Activated naive CD8-positive, alpha-beta T cell treated with anti-CD3 and anti-CD28 coated beads, Interleukin-2, amount 10 ng/mL, durations not matched to agents 7 days and 5 days (primary cell): ENCODE measurements around the gene NCOA7. TPM values are rescaled to one million over a fixed set of nuclear protein-coding genes. Genes with fewer than 3 reads are reported as not detected.
"Not testable (repeated sequence)": the region's sequence is repeated elsewhere in the genome, so short reads cannot be mapped to it uniquely, and the experiment has no call there.

ENCODE experiments used
- ATAC-seq: fragments of 150-1000 bp; cut with Tn5 transposase; one replicate; pipeline ENCODE4 v1.10.0; 2021; ENCODE audit warnings: low read depth, moderate library complexity
- POLR2A ChIA-PET: fragments of 350-600 bp; sonication (Branson Sonifier 250); formaldehyde crosslinking; loops from one replicate; lab custom pipeline; 2021; ENCODE audit warnings: antibody characterized with exemption; lab: Charles Lee
- DNase-seq: peaks from one replicate; pipeline ENCODE4 v3.0.0; 2021
- H3K27ac Mint-ChIP-seq: one replicate; pipeline ENCODE4 v1.8.0; 2022; ENCODE audit warnings: mild to moderate bottlenecking, mixed read lengths
- H3K27me3 Mint-ChIP-seq: one replicate; pipeline ENCODE4 v1.8.0; 2022; ENCODE audit warnings: mild to moderate bottlenecking, moderate library complexity, mixed read lengths
- H3K36me3 Mint-ChIP-seq: one replicate; pipeline ENCODE4 v1.8.0; 2021; ENCODE audit warnings: mild to moderate bottlenecking, mixed read lengths
- H3K4me1 Mint-ChIP-seq: one replicate; pipeline ENCODE4 v1.8.0; 2021; ENCODE audit warnings: mixed read lengths
- H3K4me3 Mint-ChIP-seq: one replicate; pipeline ENCODE4 v1.8.0; 2022; ENCODE audit warnings: mild to moderate bottlenecking, moderate library complexity, mixed read lengths
- H3K9me3 Mint-ChIP-seq: one replicate; pipeline ENCODE4 v1.8.0; 2021; ENCODE audit warnings: mixed read lengths
- total RNA-seq, 2 experiments: library from RNA; stranded (reverse); gene quantifications; one replicate each; pipeline ENCODE4 v1.2.3, GENCODE V29; 2021

NCOA7 gene
- total RNA-seq, 2 experiments from 2014 or later, result 51.1 to 58.6 TPM

GRCh38 chr6:125832391-125833117 lies 41.8 kb downstream of the NCOA7 start:
- Mint-ChIP-seq H3K27me3 (no peaks in the 10 kb centered on the region), H3K9me3 (no peaks in the 10 kb centered on the region), H3K27ac (no peak overlapping the region), H3K36me3 (peaks cover 7% of the 10 kb centered on the region), H3K4me3 (no peak overlapping the region), H3K4me1 (peaks cover 39% of the 10 kb centered on the region)
- POLR2A ChIA-PET, result no interaction called here
- ATAC-seq (no peak), DNase-seq (no peak)

GRCh38 chr6:125834348-125834747 lies 43.6 kb downstream of the NCOA7 start:
- ATAC-seq (peak; percentile 57), DNase-seq (no peak)
- POLR2A ChIA-PET, result interaction anchor here (0.5 to 1.6 kb wide), 3 partner anchors 9 to 53 kb away, joined by 3 to 11 read pairs (median 3); partner anchors contain the start of gene NCOA7
- peaks cover 10% of the 10 kb centered on the region for H3K36me3 Mint-ChIP-seq
- no peak overlapping the region for H3K27ac Mint-ChIP-seq
- peaks cover 34% of the 10 kb centered on the region for H3K4me1 Mint-ChIP-seq
- H3K9me3 Mint-ChIP-seq, result no peaks in the 10 kb centered on the region
- no peaks in the 10 kb centered on the region for H3K27me3 Mint-ChIP-seq
- no peak overlapping the region for H3K4me3 Mint-ChIP-seq

GRCh38 chr6:125835221-125835744 lies 44.5 kb downstream of the NCOA7 start:
- ATAC-seq, result no peak
- Mint-ChIP-seq H3K9me3 (no peaks in the 10 kb centered on the region), H3K36me3 (peaks cover 10% of the 10 kb centered on the region), H3K27me3 (no peaks in the 10 kb centered on the region), H3K4me1 (peaks cover 29% of the 10 kb centered on the region), H3K4me3 (no peak overlapping the region), H3K27ac (no peak overlapping the region)
- POLR2A ChIA-PET, result no interaction called here
- no peak for DNase-seq

GRCh38 chr6:125836466-125836865 lies 45.7 kb downstream of the NCOA7 start:
- DNase-seq, result no peak
- Mint-ChIP-seq H3K4me1 (peaks cover 22% of the 10 kb centered on the region), H3K27me3 (no peaks in the 10 kb centered on the region), H3K27ac (no peak overlapping the region), H3K9me3 (no peaks in the 10 kb centered on the region), H3K36me3 (peaks cover 10% of the 10 kb centered on the region), H3K4me3 (no peak overlapping the region)
- POLR2A ChIA-PET, result no interaction called here
- no peak for ATAC-seq

GRCh38 chr6:125839471-125839870 lies 48.7 kb downstream of the NCOA7 start:
- Mint-ChIP-seq H3K36me3 (peaks cover 10% of the 10 kb centered on the region), H3K9me3 (no peaks in the 10 kb centered on the region), H3K4me3 (no peak overlapping the region), H3K4me1 (peaks cover 3% of the 10 kb centered on the region), H3K27ac (no peak overlapping the region), H3K27me3 (no peaks in the 10 kb centered on the region)
- no peak for ATAC-seq
- POLR2A ChIA-PET, result no interaction called here
- no peak for DNase-seq

GRCh38 chr6:125839879-125840278 lies 49.1 kb downstream of the NCOA7 start:
- H3K27ac Mint-ChIP-seq, result no peak overlapping the region
- ATAC-seq (no peak), DNase-seq (no peak)

GRCh38 chr6:125841356-125842090 lies 50.8 kb downstream of the NCOA7 start:
- no peaks in the 10 kb centered on the region for H3K27me3 Mint-ChIP-seq
- POLR2A ChIA-PET, result no interaction called here
- no peak overlapping the region for H3K4me3 Mint-ChIP-seq
- ATAC-seq, result no peak
- no peak for DNase-seq
- H3K27ac Mint-ChIP-seq, result no peak overlapping the region
- no peaks in the 10 kb centered on the region for H3K4me1 Mint-ChIP-seq
- H3K36me3 Mint-ChIP-seq, result peaks cover 16% of the 10 kb centered on the region
- H3K9me3 Mint-ChIP-seq, result no peaks in the 10 kb centered on the region

More at GRCh38 chr6:125839879-125840278, 49.1 kb downstream of the NCOA7 start:
- H3K4me3 Mint-ChIP-seq, result no peak overlapping the region
- no peaks in the 10 kb centered on the region for H3K9me3 Mint-ChIP-seq
- no peaks in the 10 kb centered on the region for H3K27me3 Mint-ChIP-seq
- peaks cover 10% of the 10 kb centered on the region for H3K36me3 Mint-ChIP-seq
- POLR2A ChIA-PET, result no interaction called here
- no peaks in the 10 kb centered on the region for H3K4me1 Mint-ChIP-seq

- H3K36me3 Mint-ChIP-seq, result peaks cover 18% of the 10 kb centered on the region
- no peak overlapping the region for H3K27ac Mint-ChIP-seq
- DNase-seq (no peak), ATAC-seq (no peak)
- no peaks in the 10 kb centered on the region for H3K9me3 Mint-ChIP-seq
- no peaks in the 10 kb centered on the region for H3K4me1 Mint-ChIP-seq
- H3K27me3 Mint-ChIP-seq, result no peaks in the 10 kb centered on the region
- POLR2A ChIA-PET, result no interaction called here
- H3K4me3 Mint-ChIP-seq, result no peak overlapping the region
Observed at GRCh38 chr6:125842091-125842626, 51.4 kb downstream of the NCOA7 start.

- no peak overlapping the region for H3K4me3 Mint-ChIP-seq
- H3K4me1 Mint-ChIP-seq, result no peaks in the 10 kb centered on the region
- peaks cover 2% of the 10 kb centered on the region for H3K9me3 Mint-ChIP-seq
- ATAC-seq (no peak), DNase-seq (no peak)
- peaks cover 14% of the 10 kb centered on the region for H3K36me3 Mint-ChIP-seq
- no peaks in the 10 kb centered on the region for H3K27me3 Mint-ChIP-seq
- POLR2A ChIA-PET, result no interaction called here
- H3K27ac Mint-ChIP-seq, result no peak overlapping the region
Observed at GRCh38 chr6:125843593-125843992, 52.8 kb downstream of the NCOA7 start.

- Mint-ChIP-seq H3K4me3 (no peak overlapping the region), H3K4me1 (no peaks in the 10 kb centered on the region), H3K9me3 (peaks cover 2% of the 10 kb centered on the region), H3K36me3 (peaks cover 12% of the 10 kb centered on the region), H3K27me3 (no peaks in the 10 kb centered on the region), H3K27ac (no peak overlapping the region)
- DNase-seq, result no peak
- ATAC-seq, result no peak
- POLR2A ChIA-PET, result interaction anchor here (1.4 kb wide), 1 partner anchor 54 kb away, joined by 4 read pairs; the partner anchor contains the start of gene NCOA7
Observed at GRCh38 chr6:125844989-125845388, 54.2 kb downstream of the NCOA7 start.

GRCh38 chr6:125846292-125847024 lies 55.7 kb downstream of the NCOA7 start:
- POLR2A ChIA-PET, result no interaction called here
- ATAC-seq (no peak), DNase-seq (no peak)
- Mint-ChIP-seq H3K4me3 (no peak overlapping the region), H3K4me1 (no peaks in the 10 kb centered on the region), H3K36me3 (peaks cover 12% of the 10 kb centered on the region), H3K9me3 (peaks cover 2% of the 10 kb centered on the region), H3K27ac (no peak overlapping the region), H3K27me3 (no peaks in the 10 kb centered on the region)

- H3K4me1 Mint-ChIP-seq, DNase-seq, H3K27me3 Mint-ChIP-seq, ATAC-seq, H3K27ac Mint-ChIP-seq, H3K9me3 Mint-ChIP-seq, H3K4me3 Mint-ChIP-seq, POLR2A ChIA-PET: not testable (repeated sequence)
- H3K36me3 Mint-ChIP-seq, result peaks cover 23% of the 10 kb centered on the region
Observed at GRCh38 chr6:125848286-125848685, 57.5 kb downstream of the NCOA7 start.

- peaks cover 26% of the 10 kb centered on the region for H3K36me3 Mint-ChIP-seq
- H3K27me3 Mint-ChIP-seq, result no peaks in the 10 kb centered on the region
- H3K4me3 Mint-ChIP-seq, result no peak overlapping the region
- H3K27ac Mint-ChIP-seq, result no peak overlapping the region
- no peak for ATAC-seq
- peaks cover 2% of the 10 kb centered on the region for H3K4me1 Mint-ChIP-seq
- peaks cover 2% of the 10 kb centered on the region for H3K9me3 Mint-ChIP-seq
- POLR2A ChIA-PET, result no interaction called here
- DNase-seq, result no peak
Observed at GRCh38 chr6:125850361-125850760, 59.6 kb downstream of the NCOA7 start.
